ENCODE results near the gene WDR19. TPM values are rescaled to one million over a fixed set of nuclear protein-coding genes. Genes with fewer than 3 reads are reported as not detected.

Gene WDR19
- total RNA-seq, 1 donor from 2014 or later: 24.8 TPM

DNA sequence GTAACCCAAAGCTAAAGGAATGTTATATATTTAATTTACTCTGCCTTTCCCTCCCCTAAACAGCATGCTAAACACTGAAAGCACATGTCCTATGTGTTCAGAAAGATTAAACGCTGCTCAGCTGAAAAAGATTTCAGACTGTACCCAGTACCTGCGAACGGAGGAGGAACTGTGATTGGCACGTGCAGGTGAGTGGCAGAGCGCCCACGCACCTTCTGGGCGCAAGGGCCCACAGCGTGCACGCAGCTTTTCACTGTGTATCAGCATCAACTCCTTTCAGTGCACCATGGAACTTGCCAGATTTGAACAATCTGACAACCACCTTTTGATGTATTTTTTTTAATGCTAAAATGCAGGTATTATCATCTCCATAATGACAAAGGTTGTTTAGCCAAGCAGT lies 96.1 kb downstream of the WDR19 start:
- no peak for DNase-seq (ENCODE audit: low read depth)
- Histone ChIP-seq H3K27me3 (ENCODE audit: control insufficient read depth, insufficient read depth, low read length) (no peaks in the 10 kb centered on the region), H3K36me3 (ENCODE audit: control insufficient read depth, insufficient read depth, low read length) (peaks cover 2% of the 10 kb centered on the region), H3K4me3 (ENCODE audit: low read depth, low read length) (no peak overlapping the region)
- TF ChIP-seq, protein P1, sequence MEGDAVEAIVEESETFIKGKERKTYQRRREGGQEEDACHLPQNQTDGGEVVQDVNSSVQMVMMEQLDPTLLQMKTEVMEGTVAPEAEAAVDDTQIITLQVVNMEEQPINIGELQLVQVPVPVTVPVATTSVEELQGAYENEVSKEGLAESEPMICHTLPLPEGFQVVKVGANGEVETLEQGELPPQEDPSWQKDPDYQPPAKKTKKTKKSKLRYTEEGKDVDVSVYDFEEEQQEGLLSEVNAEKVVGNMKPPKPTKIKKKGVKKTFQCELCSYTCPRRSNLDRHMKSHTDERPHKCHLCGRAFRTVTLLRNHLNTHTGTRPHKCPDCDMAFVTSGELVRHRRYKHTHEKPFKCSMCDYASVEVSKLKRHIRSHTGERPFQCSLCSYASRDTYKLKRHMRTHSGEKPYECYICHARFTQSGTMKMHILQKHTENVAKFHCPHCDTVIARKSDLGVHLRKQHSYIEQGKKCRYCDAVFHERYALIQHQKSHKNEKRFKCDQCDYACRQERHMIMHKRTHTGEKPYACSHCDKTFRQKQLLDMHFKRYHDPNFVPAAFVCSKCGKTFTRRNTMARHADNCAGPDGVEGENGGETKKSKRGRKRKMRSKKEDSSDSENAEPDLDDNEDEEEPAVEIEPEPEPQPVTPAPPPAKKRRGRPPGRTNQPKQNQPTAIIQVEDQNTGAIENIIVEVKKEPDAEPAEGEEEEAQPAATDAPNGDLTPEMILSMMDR (IDR thresholded peaks at IDR 0.05; ENCODE audit: insufficient read depth, low read length, poor library complexity, severe bottlenecking): no peak

DNA sequence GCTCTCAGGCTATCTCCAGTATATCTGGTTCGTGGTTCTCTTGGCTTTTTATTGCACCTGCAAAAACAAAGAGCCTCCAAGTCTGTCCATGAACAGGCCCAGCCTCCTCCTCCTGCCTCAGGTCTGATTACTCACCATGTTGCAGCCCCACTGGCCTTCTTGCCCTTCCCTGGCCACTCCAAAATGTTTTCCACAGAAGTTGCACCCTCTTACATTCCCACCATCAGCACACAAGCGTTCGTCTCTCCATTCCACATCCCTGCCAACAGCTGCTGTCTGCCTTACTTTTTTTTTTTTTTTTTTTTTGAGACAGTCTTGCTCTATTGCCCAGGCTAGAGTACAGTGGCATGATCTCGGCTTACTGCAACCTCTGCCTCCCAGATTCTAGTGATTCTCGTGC lies 97.1 kb downstream of the WDR19 start:
- TF ChIP-seq, protein P1 (IDR thresholded peaks at IDR 0.05; ENCODE audit: insufficient read depth, low read length, poor library complexity, severe bottlenecking): no peak
- H3K27me3 ChIP-seq (ENCODE audit: control insufficient read depth, insufficient read depth, low read length): no peaks in the 10 kb centered on the region
- peaks cover 2% of the 10 kb centered on the region for H3K36me3 ChIP-seq (ENCODE audit: control insufficient read depth, insufficient read depth, low read length)

DNA sequence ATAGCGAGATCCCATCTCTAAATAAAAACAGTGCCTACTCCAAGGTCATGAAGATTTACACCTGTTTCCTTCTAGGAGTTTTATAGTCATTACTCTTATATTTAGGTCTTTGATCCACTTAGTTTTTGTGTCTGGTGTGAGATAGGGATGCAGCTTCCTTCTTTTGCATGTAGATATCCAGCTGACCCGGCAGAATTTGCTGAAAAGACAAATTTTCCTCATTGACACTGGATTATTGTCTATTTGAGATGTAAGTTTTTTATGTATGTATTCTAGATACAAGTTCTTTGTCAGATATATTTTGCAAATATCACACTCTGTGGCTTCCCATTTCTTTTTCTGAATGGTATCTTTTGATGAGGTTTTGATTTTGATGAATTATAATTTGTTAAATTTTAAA lies 98.4 kb downstream of the WDR19 start:
- TF ChIP-seq, protein P1 (IDR thresholded peaks at IDR 0.05; ENCODE audit: insufficient read depth, low read length, poor library complexity, severe bottlenecking): no peak
- no peak overlapping the region for H3K4me3 ChIP-seq (ENCODE audit: low read depth, low read length)
- no peak for DNase-seq (ENCODE audit: low read depth)
- peaks cover 2% of the 10 kb centered on the region for H3K36me3 ChIP-seq (ENCODE audit: control insufficient read depth, insufficient read depth, low read length)
- no peaks in the 10 kb centered on the region for H3K27me3 ChIP-seq (ENCODE audit: control insufficient read depth, insufficient read depth, low read length)

More for the DNA sequence above, 97.1 kb downstream of the WDR19 start:
- DNase-seq (ENCODE audit: low read depth): no peak
- H3K4me3 ChIP-seq (ENCODE audit: low read depth, low read length): no peak overlapping the region

DNA sequence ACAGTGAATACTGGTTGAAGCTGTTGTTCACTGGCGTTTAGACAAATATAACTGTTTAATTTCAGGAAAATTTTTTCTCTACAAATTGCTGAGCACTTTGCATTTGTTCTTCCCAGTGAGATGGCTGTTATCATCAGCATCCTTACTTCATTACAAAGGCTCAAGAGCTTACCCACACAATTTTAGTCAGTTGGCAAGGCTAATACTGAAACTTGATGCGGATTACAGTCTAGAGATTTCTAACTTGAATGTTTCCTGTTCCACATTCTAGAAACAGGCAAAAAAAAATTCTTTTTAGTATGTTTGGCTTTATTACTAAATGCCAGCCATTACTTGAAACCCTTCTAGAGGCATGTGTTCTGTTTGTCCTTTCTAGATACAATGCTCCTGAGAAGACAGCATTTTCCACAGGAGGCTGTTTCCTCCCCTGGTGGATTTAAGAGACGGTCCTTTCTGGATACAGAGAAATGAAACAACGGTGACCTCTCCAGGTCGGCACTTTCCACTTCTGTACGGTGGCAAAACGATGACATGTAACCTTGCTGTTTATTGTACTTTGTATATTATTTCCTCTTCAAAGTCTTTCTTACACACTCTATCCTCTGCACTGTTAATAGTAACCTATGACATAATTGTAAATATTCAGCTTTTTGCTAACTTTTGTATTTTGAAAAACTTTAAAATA lies 102.9 kb downstream of the WDR19 start:
- H3K4me3 ChIP-seq (ENCODE audit: low read depth, low read length): no peak overlapping the region
- no peak for DNase-seq (ENCODE audit: low read depth)
- TF ChIP-seq, protein P1 (IDR thresholded peaks at IDR 0.05; ENCODE audit: insufficient read depth, low read length, poor library complexity, severe bottlenecking): no peak
- peaks cover 5% of the 10 kb centered on the region for H3K36me3 ChIP-seq (ENCODE audit: control insufficient read depth, insufficient read depth, low read length)
- no peaks in the 10 kb centered on the region for H3K27me3 ChIP-seq (ENCODE audit: control insufficient read depth, insufficient read depth, low read length)

DNA sequence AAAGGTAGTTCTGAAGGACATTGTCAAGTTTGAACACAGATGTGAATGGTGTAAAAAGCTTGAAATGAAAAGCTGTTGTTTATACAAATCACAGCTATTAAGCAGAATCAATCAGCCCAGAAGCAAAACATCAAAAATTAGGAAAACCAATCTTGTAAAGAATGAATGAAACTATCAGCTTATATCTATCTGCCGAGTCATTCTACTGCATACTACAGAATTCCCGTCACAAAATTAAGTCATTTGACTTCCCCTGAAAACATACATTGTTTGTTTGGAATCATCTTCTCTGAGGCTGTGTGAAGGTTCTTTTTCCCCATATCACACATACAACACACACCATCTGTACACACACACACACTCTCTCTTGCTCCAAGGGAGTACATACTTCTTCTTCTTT lies 103.5 kb downstream of the WDR19 start:
- no peak for DNase-seq (ENCODE audit: low read depth)
- Histone ChIP-seq H3K36me3 (ENCODE audit: control insufficient read depth, insufficient read depth, low read length) (peaks cover 5% of the 10 kb centered on the region), H3K27me3 (ENCODE audit: control insufficient read depth, insufficient read depth, low read length) (no peaks in the 10 kb centered on the region), H3K4me3 (ENCODE audit: low read depth, low read length) (no peak overlapping the region)
- TF ChIP-seq, protein P1 (IDR thresholded peaks at IDR 0.05; ENCODE audit: insufficient read depth, low read length, poor library complexity, severe bottlenecking): no peak

DNA sequence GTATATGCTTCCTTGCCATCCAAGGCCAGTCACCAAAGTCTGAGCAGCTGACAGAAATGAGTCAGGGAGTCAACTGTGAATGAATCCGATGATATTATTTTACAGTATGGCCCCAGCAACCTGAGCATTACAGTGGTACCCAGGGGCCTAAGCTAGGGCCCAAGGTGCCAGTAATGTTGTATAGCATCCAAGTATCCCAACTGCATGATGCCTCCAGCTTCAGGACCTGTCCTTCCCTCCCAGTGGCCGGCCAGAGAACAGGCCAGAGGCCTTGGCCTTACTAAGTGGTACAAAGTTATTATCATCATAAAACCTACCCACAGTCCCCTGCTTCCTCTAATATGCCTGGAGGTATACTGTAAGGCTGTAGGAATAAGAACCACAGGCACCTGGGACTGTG lies 103.9 kb downstream of the WDR19 start:
- Histone ChIP-seq H3K27me3 (ENCODE audit: control insufficient read depth, insufficient read depth, low read length) (no peaks in the 10 kb centered on the region), H3K4me3 (ENCODE audit: low read depth, low read length) (no peak overlapping the region), H3K36me3 (ENCODE audit: control insufficient read depth, insufficient read depth, low read length) (peaks cover 5% of the 10 kb centered on the region)
- TF ChIP-seq, protein P1 (IDR thresholded peaks at IDR 0.05; ENCODE audit: insufficient read depth, low read length, poor library complexity, severe bottlenecking): no peak
- no peak for DNase-seq (ENCODE audit: low read depth)

All from kidney epithelial cell (primary cell).